GM12891 (cell line): ENCODE data around the gene DBH.

Source experiments
- POLR2A ChIP-seq: IDR thresholded peaks from 2 replicates; pipeline ENCODE4 v1.6.1; 2011; ENCODE audit warnings: low read depth, low read length, control low read depth
- POLR2AphosphoS5 ChIP-seq: IDR thresholded peaks from 2 replicates; pipeline ENCODE4 v1.6.1; 2011; ENCODE audit warnings: low read depth, low read length, control low read depth
- TAF1 ChIP-seq: IDR thresholded peaks from 2 replicates; pipeline ENCODE4 v1.6.1; 2011; ENCODE audit warnings: low read depth, low read length, control low read depth

DNA sequence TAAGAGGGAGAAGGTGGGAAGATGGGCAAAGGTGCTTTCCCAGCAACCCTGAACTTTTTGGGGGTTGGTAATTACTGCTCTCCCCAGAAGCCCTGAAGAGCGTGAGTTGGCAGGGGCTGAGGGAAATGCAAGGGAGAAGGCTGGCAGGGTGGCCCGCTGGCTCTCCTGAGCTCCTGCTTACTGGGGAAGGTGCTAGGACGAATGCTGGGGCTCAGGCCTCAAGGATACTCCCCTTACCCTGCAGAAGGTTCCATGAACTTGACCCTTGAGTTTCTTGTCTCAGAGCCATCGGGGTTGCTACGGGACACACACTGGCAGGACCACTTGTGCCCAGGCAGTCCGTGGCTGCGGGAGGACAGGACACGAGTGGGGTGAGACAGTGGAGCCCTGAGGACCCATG, 28.2 kb upstream of the DBH start:
- TF ChIP-seq POLR2A (no peak), TAF1 (no peak), POLR2AphosphoS5 (no peak)
